GM23338 (cell line): ENCODE data around the gene FAM20C.

Experiments
- EZH2 ChIP-seq: fragments of 200-600 bp; sonication (generic); IDR thresholded peaks from one replicate; pipeline ENCODE4 v1.8.0; 2017; ENCODE audit warnings: antibody characterized with exemption, mild to moderate bottlenecking, low read depth; ENCODE audit not compliant: unreplicated experiment
- EZH2phosphoT487 ChIP-seq: fragments of 200-600 bp; sonication (generic); IDR thresholded peaks from one replicate; pipeline ENCODE4 v1.8.1; 2018; ENCODE audit warnings: antibody characterized with exemption; ENCODE audit not compliant: unreplicated experiment
- POLR2AphosphoS5 ChIP-seq: IDR thresholded peaks from 2 replicates; pipeline ENCODE4 v1.6.1; 2016; ENCODE audit warnings: antibody characterized with exemption, low read depth
- STAT1 ChIP-seq: IDR thresholded peaks from one replicate; pipeline ENCODE4 v1.6.1; 2016; ENCODE audit warnings: antibody characterized with exemption; ENCODE audit not compliant: unreplicated experiment
- ZNF331 ChIP-seq: fragments of 250-450 bp; sonication (Bioruptor Pico); IDR thresholded peaks from 2 replicates; pipeline ENCODE4 v1.5.0; 2020; ENCODE audit warnings: low read depth, mild to moderate bottlenecking, moderate library complexity
- TF ChIP-seq, protein P1 (sequence below), 2 experiments: fragments of 200-600 bp in 1 of 2; sonication (generic) in 1 of 2; conservative IDR thresholded peaks; 2 replicates each; pipeline versions ENCODE4 v1.5.1 to v1.6.1; 2016 to 2017; ENCODE audit warnings: antibody characterized with exemption in 2 of 2, low read depth in 2 of 2, mild to moderate bottlenecking in 2 of 2, moderate library complexity in 1 of 2
- TF ChIP-seq, protein P2 (sequence below): IDR thresholded peaks from one replicate; pipeline ENCODE4 v1.6.1; 2018; ENCODE audit warnings: antibody characterized with exemption; ENCODE audit not compliant: unreplicated experiment

DNA sequence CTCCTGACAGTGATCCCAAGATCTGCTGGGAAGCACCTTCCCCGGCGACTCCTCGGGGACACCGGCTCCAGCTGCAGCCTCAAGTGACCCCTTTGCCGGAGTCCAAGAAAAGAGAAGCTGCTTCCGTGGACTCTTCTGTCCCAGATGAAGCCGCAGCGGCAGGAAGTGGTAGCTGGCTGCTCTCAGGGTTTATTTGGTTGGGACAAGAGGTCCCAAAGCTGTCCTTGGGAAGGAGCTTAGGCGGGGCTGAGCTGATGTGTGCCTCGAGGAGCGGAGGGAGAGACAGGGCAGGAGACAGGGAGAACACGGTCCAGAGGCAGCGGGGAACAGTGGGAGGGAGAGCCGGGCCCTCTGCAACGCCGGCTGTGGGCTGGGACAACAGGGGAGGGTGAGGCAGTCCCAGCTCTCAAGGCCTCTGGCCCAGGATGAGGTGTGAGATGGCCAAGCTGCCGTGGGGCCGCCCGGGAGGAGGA, 13.1 kb upstream of the FAM20C start:
- TF ChIP-seq, protein P1, sequence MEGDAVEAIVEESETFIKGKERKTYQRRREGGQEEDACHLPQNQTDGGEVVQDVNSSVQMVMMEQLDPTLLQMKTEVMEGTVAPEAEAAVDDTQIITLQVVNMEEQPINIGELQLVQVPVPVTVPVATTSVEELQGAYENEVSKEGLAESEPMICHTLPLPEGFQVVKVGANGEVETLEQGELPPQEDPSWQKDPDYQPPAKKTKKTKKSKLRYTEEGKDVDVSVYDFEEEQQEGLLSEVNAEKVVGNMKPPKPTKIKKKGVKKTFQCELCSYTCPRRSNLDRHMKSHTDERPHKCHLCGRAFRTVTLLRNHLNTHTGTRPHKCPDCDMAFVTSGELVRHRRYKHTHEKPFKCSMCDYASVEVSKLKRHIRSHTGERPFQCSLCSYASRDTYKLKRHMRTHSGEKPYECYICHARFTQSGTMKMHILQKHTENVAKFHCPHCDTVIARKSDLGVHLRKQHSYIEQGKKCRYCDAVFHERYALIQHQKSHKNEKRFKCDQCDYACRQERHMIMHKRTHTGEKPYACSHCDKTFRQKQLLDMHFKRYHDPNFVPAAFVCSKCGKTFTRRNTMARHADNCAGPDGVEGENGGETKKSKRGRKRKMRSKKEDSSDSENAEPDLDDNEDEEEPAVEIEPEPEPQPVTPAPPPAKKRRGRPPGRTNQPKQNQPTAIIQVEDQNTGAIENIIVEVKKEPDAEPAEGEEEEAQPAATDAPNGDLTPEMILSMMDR (conservative IDR thresholded peaks at IDR 0.05; ENCODE audit: low read depth in 2 of 2): no peak
- TF ChIP-seq POLR2AphosphoS5: no peak
- TF ChIP-seq EZH2phosphoT487: no peak
- TF ChIP-seq, protein P2, sequence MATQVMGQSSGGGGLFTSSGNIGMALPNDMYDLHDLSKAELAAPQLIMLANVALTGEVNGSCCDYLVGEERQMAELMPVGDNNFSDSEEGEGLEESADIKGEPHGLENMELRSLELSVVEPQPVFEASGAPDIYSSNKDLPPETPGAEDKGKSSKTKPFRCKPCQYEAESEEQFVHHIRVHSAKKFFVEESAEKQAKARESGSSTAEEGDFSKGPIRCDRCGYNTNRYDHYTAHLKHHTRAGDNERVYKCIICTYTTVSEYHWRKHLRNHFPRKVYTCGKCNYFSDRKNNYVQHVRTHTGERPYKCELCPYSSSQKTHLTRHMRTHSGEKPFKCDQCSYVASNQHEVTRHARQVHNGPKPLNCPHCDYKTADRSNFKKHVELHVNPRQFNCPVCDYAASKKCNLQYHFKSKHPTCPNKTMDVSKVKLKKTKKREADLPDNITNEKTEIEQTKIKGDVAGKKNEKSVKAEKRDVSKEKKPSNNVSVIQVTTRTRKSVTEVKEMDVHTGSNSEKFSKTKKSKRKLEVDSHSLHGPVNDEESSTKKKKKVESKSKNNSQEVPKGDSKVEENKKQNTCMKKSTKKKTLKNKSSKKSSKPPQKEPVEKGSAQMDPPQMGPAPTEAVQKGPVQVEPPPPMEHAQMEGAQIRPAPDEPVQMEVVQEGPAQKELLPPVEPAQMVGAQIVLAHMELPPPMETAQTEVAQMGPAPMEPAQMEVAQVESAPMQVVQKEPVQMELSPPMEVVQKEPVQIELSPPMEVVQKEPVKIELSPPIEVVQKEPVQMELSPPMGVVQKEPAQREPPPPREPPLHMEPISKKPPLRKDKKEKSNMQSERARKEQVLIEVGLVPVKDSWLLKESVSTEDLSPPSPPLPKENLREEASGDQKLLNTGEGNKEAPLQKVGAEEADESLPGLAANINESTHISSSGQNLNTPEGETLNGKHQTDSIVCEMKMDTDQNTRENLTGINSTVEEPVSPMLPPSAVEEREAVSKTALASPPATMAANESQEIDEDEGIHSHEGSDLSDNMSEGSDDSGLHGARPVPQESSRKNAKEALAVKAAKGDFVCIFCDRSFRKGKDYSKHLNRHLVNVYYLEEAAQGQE: no peak
- no peak for TF ChIP-seq ZNF331 (CRISPR knock-in tag)
- TF ChIP-seq EZH2: no peak
- TF ChIP-seq STAT1: no peak
